Colonic mucosa (tissue), 4 donors: ENCODE data around the gene GID8. TPM values are rescaled to one million over a fixed set of nuclear protein-coding genes. Genes with fewer than 3 reads are reported as not detected.
A peak's percentile ranks its signal among the peaks of the same experiment; 100 is the strongest.
"Not testable (repeated sequence)": the region's sequence is repeated elsewhere in the genome, so short reads cannot be mapped to it uniquely, and the experiment has no call there.

Experiments
- DNase-seq: peaks from one replicate; pipeline ENCODE4 v3.0.0-alpha.2; 2020
- H3K27ac ChIP-seq: fragments of 200-600 bp; one replicate; pipeline ENCODE4 v1.8.0; 2021
- H3K27me3 ChIP-seq: fragments of 200-600 bp; one replicate; pipeline ENCODE4 v1.8.0; 2021
- H3K36me3 ChIP-seq: fragments of 200-600 bp; one replicate; pipeline ENCODE4 v1.8.0; 2021
- H3K4me1 ChIP-seq: fragments of 200-600 bp; one replicate; pipeline ENCODE4 v1.8.0; 2021; ENCODE audit warnings: mild to moderate bottlenecking
- H3K4me3 ChIP-seq: fragments of 200-600 bp; one replicate; pipeline ENCODE4 v1.8.0; 2021
- H3K9ac ChIP-seq, 2 donors: one replicate each; pipeline ENCODE4 v1.7.0; 2013; ENCODE audit warnings: control low read depth in 2 of 2, low read depth in 2 of 2, low read length in 2 of 2
- H3K9me3 ChIP-seq: fragments of 200-600 bp; one replicate; pipeline ENCODE4 v1.8.0; 2021
- intact Hi-C: fragments of 100-400 bp; cut with DNase I; formaldehyde crosslinking; loops from one replicate; pipeline ENCODE4 v1.14.1; 2022
- total RNA-seq, 2 donors: library from RNA; stranded (reverse); fragmentation: NEBNext Ultra II Directional in 1 of 2; extraction: Animal tissue kit (Norgen Biotek cat#: 25700) in 1 of 2; gene quantifications; one replicate each; pipeline ENCODE4 v1.2.1, GENCODE V29; 2021
- TF ChIP-seq, protein P1 (sequence below): fragments of 200-600 bp; IDR thresholded peaks from one replicate; pipeline ENCODE4 v1.8.0; 2022; ENCODE audit warnings: antibody characterized with exemption, mild to moderate bottlenecking
- donor health status: healthy.
- donor health status: DM: no; HTN: no; CAD: no.
- donor health status: DM: no; HTN: no; CAD: no.

The GID8 gene
- total RNA-seq, 2 donors from 2014 or later: 37.3 to 40.4 TPM

DNA sequence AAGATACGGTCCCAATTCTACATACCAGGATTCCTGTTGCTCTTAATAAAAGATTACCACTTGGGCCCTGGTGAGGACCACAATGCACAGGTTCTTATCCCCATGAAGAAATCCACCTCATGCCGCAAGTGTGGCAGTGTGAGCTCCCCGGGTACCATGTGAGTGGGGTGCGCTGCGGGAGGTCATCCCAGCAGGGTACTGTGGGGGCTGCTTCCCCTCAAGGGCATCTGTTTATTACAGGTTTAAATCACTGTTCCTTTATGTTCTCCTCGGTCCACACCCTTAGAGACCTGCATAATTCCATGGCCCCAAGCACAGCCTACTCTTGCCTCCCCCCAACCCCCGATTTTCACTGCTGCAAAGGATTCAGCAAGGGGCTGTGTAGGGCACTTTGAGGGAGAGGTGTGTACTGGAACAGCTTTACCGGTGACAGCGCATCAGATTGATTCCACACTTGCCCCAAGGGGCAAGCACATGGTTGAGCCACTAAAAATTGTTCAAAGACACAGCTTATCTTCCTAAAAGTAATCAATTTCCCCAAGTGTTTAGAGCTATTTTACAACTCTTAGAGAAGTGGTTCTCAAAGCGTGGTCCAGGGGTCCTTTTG, 17.8 kb upstream of the GID8 start:
- H3K27me3 ChIP-seq: no peaks in the 10 kb centered on the region
- H3K4me3 ChIP-seq: no peak overlapping the region
- no peak overlapping the region for H3K9ac ChIP-seq
- TF ChIP-seq, protein P1, sequence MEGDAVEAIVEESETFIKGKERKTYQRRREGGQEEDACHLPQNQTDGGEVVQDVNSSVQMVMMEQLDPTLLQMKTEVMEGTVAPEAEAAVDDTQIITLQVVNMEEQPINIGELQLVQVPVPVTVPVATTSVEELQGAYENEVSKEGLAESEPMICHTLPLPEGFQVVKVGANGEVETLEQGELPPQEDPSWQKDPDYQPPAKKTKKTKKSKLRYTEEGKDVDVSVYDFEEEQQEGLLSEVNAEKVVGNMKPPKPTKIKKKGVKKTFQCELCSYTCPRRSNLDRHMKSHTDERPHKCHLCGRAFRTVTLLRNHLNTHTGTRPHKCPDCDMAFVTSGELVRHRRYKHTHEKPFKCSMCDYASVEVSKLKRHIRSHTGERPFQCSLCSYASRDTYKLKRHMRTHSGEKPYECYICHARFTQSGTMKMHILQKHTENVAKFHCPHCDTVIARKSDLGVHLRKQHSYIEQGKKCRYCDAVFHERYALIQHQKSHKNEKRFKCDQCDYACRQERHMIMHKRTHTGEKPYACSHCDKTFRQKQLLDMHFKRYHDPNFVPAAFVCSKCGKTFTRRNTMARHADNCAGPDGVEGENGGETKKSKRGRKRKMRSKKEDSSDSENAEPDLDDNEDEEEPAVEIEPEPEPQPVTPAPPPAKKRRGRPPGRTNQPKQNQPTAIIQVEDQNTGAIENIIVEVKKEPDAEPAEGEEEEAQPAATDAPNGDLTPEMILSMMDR: no peak
- H3K4me1 ChIP-seq: peaks cover 59% of the 10 kb centered on the region
- no peaks in the 10 kb centered on the region for H3K9me3 ChIP-seq
- H3K36me3 ChIP-seq: no peaks in the 10 kb centered on the region
- intact Hi-C loops: no loop called here
- no peak for DNase-seq
- H3K27ac ChIP-seq: no peak overlapping the region

DNA sequence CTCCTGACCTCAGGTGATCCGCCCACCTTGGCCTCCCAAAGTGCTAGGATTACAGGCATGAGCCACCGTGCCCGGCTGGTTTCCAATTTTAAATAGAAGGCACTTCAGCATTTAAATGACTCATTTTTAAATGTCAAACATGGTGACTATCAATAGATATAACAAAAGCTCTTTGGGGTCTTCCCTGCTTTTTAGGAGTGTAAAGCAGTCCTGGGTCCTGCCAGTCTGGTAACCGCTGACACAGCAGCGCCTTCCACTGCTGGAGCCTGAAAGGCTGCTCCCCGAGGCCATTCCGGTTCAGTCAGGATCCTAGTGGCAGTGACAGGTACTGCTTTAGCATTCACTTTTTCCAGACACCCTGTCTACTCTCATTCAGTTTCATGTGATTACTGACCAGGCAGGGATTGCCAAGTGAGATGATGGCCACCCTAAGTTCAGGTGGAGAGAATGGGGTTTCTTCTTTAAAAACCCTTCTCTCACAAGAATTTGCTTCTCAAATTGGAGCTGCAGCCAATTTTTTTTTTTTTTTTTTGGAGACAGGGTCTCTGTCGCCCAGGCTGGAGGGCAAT, 16.7 kb upstream of the GID8 start:
- Histone ChIP-seq H3K27me3 (no peaks in the 10 kb centered on the region), H3K36me3 (no peaks in the 10 kb centered on the region), H3K4me1 (peaks cover 56% of the 10 kb centered on the region), H3K9me3 (no peaks in the 10 kb centered on the region), H3K9ac (no peak overlapping the region), H3K27ac (no peak overlapping the region), H3K4me3 (no peak overlapping the region)
- peak; percentile 63 for DNase-seq
- intact Hi-C loops: no loop called here
- TF ChIP-seq, protein P1: peak; percentile 58

DNA sequence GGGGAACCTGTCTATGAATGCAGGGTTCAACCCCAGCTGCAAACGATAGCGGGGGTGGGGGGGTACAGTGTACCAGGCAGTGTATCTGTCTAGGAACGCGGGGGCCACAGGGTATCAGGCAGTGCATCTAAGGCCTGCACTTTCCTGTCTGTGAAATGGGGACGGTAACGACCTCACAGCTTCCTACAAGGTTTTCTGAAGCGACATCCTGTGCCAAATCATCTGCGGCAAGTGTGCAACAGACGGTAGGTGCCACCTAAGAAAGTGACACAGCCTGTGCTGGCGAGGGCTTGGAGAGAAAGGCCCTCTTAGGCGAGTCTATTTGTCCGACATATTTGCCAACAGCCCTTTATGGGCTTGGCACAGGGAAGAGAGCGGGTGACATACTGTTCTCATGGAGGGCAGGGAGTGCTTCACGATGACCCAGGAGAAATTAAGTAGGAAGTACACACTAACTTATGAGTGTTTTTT, 15.5 kb upstream of the GID8 start:
- TF ChIP-seq, protein P1: no peak
- H3K9ac ChIP-seq: peak overlapping the region in 1 of 2 donors; percentile 30
- no peaks in the 10 kb centered on the region for H3K36me3 ChIP-seq
- intact Hi-C loops: no loop called here
- H3K27me3 ChIP-seq: no peaks in the 10 kb centered on the region
- H3K9me3 ChIP-seq: no peaks in the 10 kb centered on the region
- no peak overlapping the region for H3K4me3 ChIP-seq
- DNase-seq: no peak
- no peak overlapping the region for H3K27ac ChIP-seq
- peaks cover 61% of the 10 kb centered on the region for H3K4me1 ChIP-seq

DNA sequence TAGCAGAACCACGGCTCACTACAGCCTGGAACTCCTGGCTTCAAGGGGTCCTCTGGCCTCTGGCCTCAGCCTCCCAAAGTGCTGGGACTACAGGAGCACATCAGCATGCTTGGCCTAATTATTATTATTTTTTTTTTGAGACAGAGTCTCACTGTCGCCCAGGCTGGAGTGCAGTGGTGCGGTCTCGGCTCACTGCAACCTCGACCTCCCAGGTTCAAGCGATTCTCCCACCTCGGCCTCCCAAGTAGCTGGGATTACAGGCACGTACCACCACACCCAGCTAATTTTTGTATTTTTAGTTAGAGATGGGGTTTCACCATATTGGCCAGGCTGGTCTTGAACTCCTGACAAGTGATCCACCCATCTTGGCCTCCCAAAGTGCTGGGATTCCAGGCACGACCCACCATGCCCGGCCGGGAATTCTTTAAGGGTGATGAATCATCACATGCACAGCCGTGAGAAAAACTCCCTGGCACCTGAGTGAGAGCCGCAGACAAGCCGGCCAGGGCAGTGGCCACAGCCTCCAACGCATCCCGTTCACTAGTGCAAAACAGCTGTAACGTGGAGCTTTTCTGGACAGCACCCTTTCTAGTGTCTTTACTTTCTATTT, 14.8 kb upstream of the GID8 start:
- H3K9me3 ChIP-seq, H3K4me3 ChIP-seq, intact Hi-C loops, H3K27me3 ChIP-seq, H3K36me3 ChIP-seq: not testable (repeated sequence)
- Histone ChIP-seq H3K9ac (peak overlapping the region in 1 of 2 donors; percentile 30), H3K4me1 (peaks cover 61% of the 10 kb centered on the region), H3K27ac (peak overlapping the region; percentile 8)
- peak; percentile 46 for DNase-seq

GRCh38 chr20:62923669-62924441, 14.1 kb upstream of the GID8 start:
- intact Hi-C loops: no loop called here
- no peaks in the 10 kb centered on the region for H3K36me3 ChIP-seq
- no peaks in the 10 kb centered on the region for H3K9me3 ChIP-seq
- peak overlapping the region; percentile 98 for H3K4me3 ChIP-seq
- peak overlapping the region in 1 of 2 donors; percentile 95 for H3K9ac ChIP-seq
- TF ChIP-seq, protein P1: no peak
- no peak for DNase-seq
- H3K27me3 ChIP-seq: no peaks in the 10 kb centered on the region
- H3K4me1 ChIP-seq: peaks cover 59% of the 10 kb centered on the region
- H3K27ac ChIP-seq: peak overlapping the region; percentile 97
